Activated T-cell treated with anti-CD3 and anti-CD28 coated beads, Interleukin-2, amount 50 U/mL, for 4 hours (primary cell): ENCODE measurements around the gene CMIP. TPM values are rescaled to one million over a fixed set of nuclear protein-coding genes. Genes with fewer than 3 reads are reported as not detected.

Experiments used
- ATAC-seq, 2 donors: fragments of 200-7000 bp; cut with Tn5 transposase; one replicate each; pipeline ENCODE4 v1.10.0; 2021
- DNase-seq: peaks from one replicate; pipeline ENCODE4 v3.0.0-alpha.2; 2020
- H3K27me3 Mint-ChIP-seq: one replicate; pipeline ENCODE4 v1.8.0; 2021; ENCODE audit warnings: low read depth, mixed read lengths
- H3K36me3 Mint-ChIP-seq: one replicate; pipeline ENCODE4 v1.8.0; 2022; ENCODE audit warnings: mixed read lengths; ENCODE audit not compliant: insufficient read depth
- H3K4me1 Mint-ChIP-seq: one replicate; pipeline ENCODE4 v1.8.0; 2021; ENCODE audit warnings: low read depth, mixed read lengths
- H3K4me3 Mint-ChIP-seq: one replicate; pipeline ENCODE4 v1.8.0; 2021; ENCODE audit warnings: mild to moderate bottlenecking, moderate library complexity, mixed read lengths
- H3K9me3 Mint-ChIP-seq: one replicate; pipeline ENCODE4 v1.8.0; 2021; ENCODE audit warnings: mixed read lengths
- total RNA-seq, 3 donors: library from RNA; stranded (reverse); gene quantifications; one replicate each; pipeline ENCODE4 v1.2.1, GENCODE V29; 2021

The CMIP gene
- total RNA-seq, 3 donors from 2014 or later: 20.8 to 23.5 (median 21.9) TPM

DNA sequence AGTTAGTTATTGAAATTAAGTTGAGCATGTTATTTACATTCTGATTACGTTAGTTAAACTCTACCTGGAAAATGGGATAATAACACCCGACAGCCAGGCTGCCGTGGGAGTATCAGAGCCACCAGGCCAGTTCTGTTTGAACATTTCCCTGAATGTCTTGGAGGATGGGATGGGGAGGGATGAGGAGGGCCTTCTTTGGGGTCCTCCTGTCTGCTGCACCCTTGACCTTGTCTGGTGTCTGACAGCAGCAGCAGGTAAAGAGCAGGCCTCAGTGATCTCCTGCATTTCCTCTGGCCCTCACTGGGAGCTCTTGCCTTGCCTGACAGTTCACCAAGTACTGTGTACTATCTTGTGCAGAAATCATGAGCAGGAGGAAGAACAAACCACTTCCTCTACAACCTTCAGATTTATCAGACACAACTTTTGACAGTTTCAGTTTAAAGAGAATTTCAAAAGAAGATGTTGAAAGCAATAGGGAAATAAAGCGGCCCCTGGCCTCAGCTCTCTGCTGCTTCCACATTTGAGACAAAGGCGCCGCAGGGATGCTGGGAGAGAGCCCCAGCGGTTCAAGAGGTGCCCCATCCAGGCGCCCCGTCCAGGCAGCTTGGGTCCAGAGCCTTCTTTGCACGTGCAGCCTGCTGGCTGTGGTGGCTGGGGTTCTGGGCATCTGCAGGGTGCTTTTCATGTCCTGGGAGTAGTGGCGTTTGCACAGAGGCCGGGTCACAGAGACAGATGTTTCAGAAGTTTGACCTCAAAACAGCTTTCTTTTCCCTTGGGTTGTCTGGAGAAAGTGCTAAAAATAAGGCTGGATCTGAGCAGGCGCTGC lies 25.3 kb downstream of the CMIP start:
- H3K4me3 Mint-ChIP-seq: peak overlapping the region; percentile 46
- H3K27me3 Mint-ChIP-seq: no peaks in the 10 kb centered on the region
- no peaks in the 10 kb centered on the region for H3K9me3 Mint-ChIP-seq
- DNase-seq: no peak
- peak; percentile 81 to 84 for ATAC-seq
- peaks cover 71% of the 10 kb centered on the region for H3K4me1 Mint-ChIP-seq
- H3K36me3 Mint-ChIP-seq: no peaks in the 10 kb centered on the region

DNA sequence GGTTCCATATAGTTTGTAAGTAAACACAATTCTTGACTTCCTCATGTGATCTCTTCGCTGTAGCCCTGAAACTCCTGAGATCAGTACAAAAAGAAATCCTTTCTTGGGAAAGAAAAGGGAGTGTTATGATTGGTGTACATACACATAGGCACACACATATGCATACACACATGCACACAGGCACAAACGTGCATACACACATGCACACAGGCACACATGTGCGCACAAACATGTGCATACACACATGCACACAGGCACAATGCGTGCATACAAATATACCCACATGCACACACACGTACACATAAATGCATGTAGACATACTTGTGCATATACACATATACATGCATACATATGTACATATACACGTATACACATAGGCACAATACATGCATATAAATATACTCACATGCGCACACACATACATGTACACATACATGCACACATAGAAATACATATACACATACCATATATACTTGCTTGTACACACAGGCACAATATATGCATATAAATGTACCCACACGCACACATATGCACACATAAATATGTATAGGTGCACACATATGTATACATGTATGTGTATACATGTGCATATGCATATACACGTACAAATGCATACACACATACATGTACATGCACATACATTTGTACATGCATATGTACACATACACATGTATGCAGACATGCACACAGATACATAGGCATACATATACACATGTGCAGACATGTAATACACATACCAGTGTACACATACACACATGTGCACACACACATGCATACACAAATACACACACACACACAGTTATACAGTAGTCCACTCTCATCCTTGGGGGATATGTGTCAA lies 26.4 kb downstream of the CMIP start:
- Mint-ChIP-seq H3K9me3 (no peaks in the 10 kb centered on the region), H3K4me1 (peaks cover 76% of the 10 kb centered on the region), H3K4me3 (no peak overlapping the region), H3K36me3 (peaks cover 5% of the 10 kb centered on the region), H3K27me3 (no peaks in the 10 kb centered on the region)
- DNase-seq (no peak), ATAC-seq (no peak)

DNA sequence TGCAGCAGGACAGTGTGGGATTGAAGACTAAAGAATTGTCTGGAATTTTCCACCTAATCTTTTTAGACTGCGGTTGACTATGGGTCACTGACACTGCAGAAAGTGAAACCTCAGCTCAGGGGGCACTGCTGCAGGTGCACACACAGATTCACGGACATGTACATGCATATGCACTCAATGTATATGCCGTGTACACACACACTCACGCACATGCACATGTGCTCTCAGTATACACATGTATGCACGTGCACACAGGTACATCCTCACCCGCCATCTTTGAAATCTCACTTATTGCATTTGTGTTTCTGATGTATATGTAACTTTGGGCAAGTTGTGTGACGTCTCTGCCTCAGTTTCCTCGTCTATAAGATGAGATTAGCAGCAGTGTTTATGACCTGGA lies 27.3 kb downstream of the CMIP start:
- H3K4me1 Mint-ChIP-seq: peaks cover 79% of the 10 kb centered on the region
- ATAC-seq (no peak), DNase-seq (no peak)
- H3K4me3 Mint-ChIP-seq: no peak overlapping the region
- H3K27me3 Mint-ChIP-seq: no peaks in the 10 kb centered on the region
- peaks cover 9% of the 10 kb centered on the region for H3K36me3 Mint-ChIP-seq
- no peaks in the 10 kb centered on the region for H3K9me3 Mint-ChIP-seq

DNA sequence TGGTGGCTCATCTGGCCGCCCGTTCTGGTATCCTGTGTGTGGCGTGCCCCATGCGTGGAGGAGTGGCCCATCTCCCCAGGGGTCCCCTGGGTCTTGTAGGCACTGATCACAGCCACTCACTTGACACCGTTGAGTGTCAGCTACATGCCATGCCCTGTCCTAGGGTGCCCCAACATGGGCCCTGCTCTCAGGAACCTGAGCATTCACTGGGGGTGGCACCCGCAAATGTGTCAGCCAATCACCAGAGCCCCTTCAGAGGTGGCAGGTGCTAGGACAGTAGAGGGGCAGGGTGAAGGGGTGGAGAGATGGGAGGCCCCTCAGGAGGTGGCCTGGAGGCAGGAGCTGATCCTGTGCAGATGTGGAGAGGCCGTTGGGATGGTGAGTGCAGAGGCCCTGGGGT lies 27.8 kb downstream of the CMIP start:
- peaks cover 84% of the 10 kb centered on the region for H3K4me1 Mint-ChIP-seq
- ATAC-seq: no peak
- peaks cover 9% of the 10 kb centered on the region for H3K36me3 Mint-ChIP-seq
- no peaks in the 10 kb centered on the region for H3K27me3 Mint-ChIP-seq
- H3K9me3 Mint-ChIP-seq: no peaks in the 10 kb centered on the region
- no peak for DNase-seq
- H3K4me3 Mint-ChIP-seq: no peak overlapping the region

DNA sequence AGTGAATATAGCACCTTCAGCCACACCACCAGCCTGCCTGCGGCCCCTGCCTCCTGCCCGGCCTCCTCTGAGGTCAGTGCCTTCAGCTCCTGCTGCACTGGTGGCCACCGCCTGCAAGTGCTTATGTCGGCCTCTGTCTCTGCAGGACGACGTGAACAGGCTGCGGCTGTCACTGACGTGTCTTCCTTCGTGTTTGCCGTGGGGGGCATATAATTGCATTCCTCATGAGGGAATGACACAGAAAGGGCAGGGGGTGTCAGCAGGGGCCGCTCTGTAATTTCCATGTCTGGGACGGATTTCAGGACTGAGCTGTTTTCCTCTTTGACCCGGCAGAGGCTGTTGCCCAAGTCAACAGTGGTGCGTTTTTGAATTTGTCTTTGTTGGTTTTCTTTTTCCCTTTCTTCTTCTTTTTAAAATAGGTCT lies 28.5 kb downstream of the CMIP start:
- Mint-ChIP-seq H3K27me3 (no peaks in the 10 kb centered on the region), H3K4me1 (peaks cover 87% of the 10 kb centered on the region), H3K36me3 (peaks cover 9% of the 10 kb centered on the region), H3K9me3 (no peaks in the 10 kb centered on the region), H3K4me3 (no peak overlapping the region)
- ATAC-seq (no peak), DNase-seq (no peak)

DNA sequence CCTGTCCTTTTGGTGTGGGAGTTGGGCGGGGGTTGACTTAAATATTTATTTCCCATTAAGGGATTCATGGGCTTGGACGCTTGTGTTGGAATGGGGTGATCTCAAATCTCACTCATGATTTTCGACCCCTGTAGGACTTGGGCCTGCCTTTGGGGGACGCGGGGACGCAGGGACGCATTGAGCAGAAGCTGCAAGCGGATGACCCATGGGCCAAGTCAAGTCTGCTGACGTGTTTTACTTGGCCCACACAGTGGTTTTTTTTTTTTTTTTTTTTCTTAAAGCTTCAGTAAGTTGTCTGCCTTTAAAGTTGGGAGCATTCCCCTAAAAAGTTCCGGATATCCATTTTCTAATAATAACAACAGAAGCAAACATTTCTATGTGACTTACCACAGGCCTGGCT lies 28.9 kb downstream of the CMIP start:
- no peaks in the 10 kb centered on the region for H3K27me3 Mint-ChIP-seq
- DNase-seq (no peak), ATAC-seq (no peak)
- no peak overlapping the region for H3K4me3 Mint-ChIP-seq
- no peaks in the 10 kb centered on the region for H3K9me3 Mint-ChIP-seq
- peaks cover 88% of the 10 kb centered on the region for H3K4me1 Mint-ChIP-seq
- peaks cover 9% of the 10 kb centered on the region for H3K36me3 Mint-ChIP-seq

DNA sequence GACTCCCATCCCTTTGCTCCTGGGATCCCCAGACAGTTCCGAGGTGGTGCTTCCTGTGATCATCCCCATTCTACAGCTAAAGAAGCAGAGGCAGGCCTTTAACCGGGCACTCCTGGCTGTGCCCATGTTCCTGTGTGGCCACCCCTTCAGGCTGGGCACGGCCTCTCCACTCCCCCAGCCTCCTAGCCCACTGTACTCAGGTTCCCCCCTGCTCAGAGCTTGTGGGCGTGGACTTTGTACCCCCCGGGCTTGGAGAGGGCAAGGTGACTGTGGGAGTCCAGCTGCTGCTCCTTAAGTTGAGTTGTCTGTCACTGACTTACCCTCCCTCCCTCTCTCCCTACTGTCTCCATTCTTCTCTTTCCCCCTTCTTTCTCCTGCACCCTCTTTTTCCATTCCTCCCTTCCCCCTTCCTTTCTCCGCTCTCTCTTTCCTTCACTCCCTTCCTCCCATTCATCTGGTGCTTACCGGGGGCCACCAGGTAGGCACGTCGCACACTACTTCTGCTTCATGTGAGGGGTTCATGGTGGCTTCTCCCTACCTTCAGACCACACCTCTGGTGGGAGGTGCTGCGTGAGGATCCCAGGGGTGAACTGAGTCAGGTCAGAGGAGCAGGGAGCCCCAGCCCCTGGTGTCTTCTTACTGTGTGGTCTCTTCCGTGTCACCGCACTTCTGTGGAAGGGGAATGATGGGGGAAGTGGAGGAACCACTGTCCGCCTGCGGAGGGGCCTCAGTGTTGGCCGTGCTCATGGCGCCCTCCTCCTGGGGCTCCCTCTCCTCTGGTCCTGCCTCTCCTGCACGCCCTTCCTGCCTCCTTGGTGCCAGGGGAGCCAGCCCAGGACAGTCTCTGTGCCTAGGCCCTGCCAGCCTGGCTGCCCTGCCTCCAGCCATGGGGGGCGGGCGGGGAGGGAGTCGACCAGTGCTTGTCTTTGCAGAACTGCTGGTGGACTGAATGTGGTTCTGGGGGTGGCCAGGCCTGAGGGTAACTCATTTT lies 29.7 kb downstream of the CMIP start:
- no peak for ATAC-seq

DNA sequence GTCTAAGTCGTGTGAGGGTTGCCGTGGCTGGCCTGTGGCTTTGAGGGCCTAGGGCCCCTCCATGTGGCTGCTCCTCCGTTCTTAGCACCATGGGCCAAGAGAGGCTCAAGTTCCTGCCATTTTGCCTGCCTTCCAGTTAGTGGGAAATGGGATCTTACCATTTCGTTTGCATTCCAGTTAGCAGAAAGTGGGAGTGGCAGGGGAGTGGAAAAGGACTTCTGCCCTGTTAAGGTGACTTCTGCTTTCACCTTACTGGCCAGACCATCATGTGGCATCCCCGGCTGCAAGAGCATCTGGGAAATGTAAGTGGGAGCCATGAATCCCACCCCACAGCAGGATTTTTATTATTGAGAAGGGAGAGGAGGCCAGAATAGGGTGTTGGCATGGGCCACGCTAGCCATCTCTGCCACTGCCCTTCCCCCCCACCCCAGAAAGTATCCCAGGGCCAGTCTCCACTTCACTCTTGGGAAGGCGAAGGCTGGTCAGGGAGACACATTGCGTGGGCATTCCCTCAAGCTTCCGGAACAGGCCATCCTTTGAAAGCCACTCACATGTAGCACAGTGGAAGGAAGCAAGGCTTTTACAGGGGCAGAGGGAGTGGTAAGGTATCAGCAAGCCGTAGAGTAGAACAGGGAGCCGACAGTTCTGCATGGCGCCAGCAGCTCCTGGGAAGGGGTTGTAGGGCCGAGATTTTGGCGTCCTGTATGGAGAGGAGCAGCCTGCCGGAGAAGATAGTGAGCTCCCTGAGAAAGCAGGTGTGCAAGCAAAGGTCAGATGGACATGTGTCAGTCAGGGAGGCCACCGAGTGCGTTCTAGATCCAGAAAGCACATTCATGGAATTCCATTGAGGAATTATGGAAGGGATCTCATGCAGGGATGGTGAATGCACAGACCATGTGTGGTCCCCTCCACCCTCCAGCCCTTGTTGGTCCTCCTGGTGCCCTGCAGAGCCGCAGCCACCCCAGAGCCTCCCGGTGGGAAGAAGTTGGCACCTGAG lies 33.4 kb downstream of the CMIP start:
- Mint-ChIP-seq H3K4me1 (peaks cover 85% of the 10 kb centered on the region), H3K9me3 (no peaks in the 10 kb centered on the region), H3K4me3 (no peak overlapping the region), H3K36me3 (peaks cover 11% of the 10 kb centered on the region), H3K27me3 (no peaks in the 10 kb centered on the region)
- ATAC-seq: no peak
- no peak for DNase-seq

More for the DNA sequence above, 29.7 kb downstream of the CMIP start:
- Mint-ChIP-seq H3K9me3 (no peaks in the 10 kb centered on the region), H3K4me1 (peaks cover 88% of the 10 kb centered on the region), H3K4me3 (no peak overlapping the region), H3K36me3 (peaks cover 9% of the 10 kb centered on the region), H3K27me3 (no peaks in the 10 kb centered on the region)
- no peak for DNase-seq

DNA sequence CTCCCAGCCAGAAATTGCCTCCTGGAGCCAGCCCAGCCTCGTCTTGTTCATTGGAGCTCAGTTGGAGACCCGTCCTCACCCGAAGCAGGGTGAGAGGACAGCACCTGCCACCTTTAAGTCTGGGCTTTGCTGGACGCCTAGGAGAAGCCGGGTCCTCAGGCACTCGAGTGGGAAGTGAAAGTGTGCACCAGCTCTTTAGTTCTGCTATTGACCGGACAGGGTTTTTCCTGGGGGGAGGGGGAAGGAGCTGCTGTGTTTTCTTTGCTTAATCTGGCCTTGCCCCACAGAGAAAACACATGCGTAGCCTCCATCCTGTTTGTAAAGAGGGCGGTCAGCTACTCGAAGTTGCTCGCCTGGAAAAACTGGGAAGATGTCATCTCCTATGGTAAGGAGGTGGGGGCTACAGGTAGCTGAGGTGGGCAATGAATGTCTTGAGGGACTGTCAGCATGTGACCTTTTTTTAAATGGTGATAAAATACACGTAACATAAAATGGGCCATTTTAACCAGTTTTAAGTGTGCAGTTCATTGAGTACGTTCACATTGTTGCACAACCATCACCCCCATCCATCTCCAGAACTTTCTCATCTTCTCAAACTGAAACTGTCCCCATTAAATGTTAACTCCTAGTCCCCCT lies 34.4 kb downstream of the CMIP start:
- H3K4me3 Mint-ChIP-seq: peak overlapping the region; percentile 6
- ATAC-seq (no peak), DNase-seq (no peak)
- peaks cover 81% of the 10 kb centered on the region for H3K4me1 Mint-ChIP-seq
- H3K27me3 Mint-ChIP-seq: no peaks in the 10 kb centered on the region
- H3K9me3 Mint-ChIP-seq: no peaks in the 10 kb centered on the region
- peaks cover 11% of the 10 kb centered on the region for H3K36me3 Mint-ChIP-seq

DNA sequence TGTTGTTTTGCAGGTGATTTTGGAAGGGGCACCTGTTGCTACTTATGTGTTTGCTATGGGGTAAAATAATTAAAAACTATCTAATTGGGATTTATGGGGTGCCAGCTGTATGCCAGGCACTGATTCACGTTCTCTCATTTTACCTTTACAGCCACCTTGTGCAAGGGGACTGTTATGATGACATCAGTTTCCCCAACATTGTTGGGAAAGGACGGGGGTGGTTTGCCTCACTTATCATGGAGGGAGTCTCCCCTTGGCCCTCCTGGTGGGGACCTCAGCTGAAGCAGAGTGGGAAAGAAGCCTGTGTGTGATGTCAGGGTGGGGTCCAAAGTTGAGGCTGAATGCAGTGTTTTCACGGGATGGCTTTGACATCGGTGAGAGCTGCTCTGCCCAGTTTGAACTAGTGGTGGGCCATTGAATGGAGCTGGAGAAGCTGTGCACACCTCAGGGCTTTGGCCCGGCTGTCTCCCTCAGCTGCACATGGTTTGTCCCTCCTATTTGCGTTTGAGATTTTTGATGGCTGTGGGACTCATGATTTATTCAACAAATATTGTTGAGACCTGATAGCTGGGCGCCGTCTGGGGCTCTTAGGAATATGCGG lies 36.1 kb downstream of the CMIP start:
- peaks cover 69% of the 10 kb centered on the region for H3K4me1 Mint-ChIP-seq
- peaks cover 7% of the 10 kb centered on the region for H3K36me3 Mint-ChIP-seq
- H3K4me3 Mint-ChIP-seq: no peak overlapping the region
- ATAC-seq (no peak), DNase-seq (no peak)
- H3K9me3 Mint-ChIP-seq: no peaks in the 10 kb centered on the region
- H3K27me3 Mint-ChIP-seq: no peaks in the 10 kb centered on the region

DNA sequence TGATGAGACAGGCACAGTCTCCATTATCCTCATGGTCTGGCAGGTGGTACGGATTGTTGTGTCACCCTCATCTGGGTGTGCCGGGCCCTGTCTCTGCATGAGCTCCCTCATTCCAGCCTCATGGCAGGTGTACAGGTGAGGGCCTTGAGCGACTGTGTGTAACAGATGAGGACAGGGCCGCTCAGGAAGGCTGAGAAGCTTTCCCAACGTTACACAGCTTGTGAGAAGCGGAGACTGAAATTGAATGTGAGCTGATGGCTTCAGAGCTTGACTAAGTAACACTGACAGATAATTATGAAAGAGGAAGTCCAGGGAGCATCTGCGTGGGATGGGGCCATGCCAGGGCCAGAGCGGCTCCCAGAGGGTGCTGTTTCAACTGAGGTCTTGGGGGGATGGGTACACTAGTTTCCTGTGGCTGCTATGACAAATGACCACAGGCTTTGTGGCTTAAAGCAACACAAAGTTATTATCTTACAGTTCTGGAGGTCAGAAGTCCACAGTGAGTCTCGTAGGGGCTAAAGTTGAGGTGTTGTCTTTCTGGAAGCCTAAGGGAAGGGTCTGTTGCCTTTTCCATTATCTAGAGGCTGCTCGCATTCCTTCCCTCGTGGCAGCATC lies 36.7 kb downstream of the CMIP start:
- Mint-ChIP-seq H3K27me3 (no peaks in the 10 kb centered on the region), H3K4me1 (peaks cover 65% of the 10 kb centered on the region), H3K36me3 (peaks cover 3% of the 10 kb centered on the region), H3K4me3 (no peak overlapping the region), H3K9me3 (no peaks in the 10 kb centered on the region)
- ATAC-seq (no peak), DNase-seq (no peak)
